Activated naive CD4-positive, alpha-beta T cell treated with anti-CD3 and anti-CD28 coated beads, Interleukin-2, amount 50 U/mL, for 24 hours (primary cell): ENCODE data around the gene EYS.
"Not testable (repeated sequence)": the region's sequence is repeated elsewhere in the genome, so short reads cannot be mapped to it uniquely, and the experiment has no call there.

Experiments used
- H3K27ac Mint-ChIP-seq: one replicate; pipeline ENCODE4 v1.8.0; 2021; ENCODE audit warnings: mild to moderate bottlenecking, mixed read lengths
- H3K27me3 Mint-ChIP-seq: one replicate; pipeline ENCODE4 v1.8.0; 2021; ENCODE audit warnings: mixed read lengths
- H3K36me3 Mint-ChIP-seq: one replicate; pipeline ENCODE4 v1.8.0; 2021; ENCODE audit warnings: mixed read lengths
- H3K4me1 Mint-ChIP-seq: one replicate; pipeline ENCODE4 v1.8.0; 2021; ENCODE audit warnings: mixed read lengths
- H3K4me3 Mint-ChIP-seq: one replicate; pipeline ENCODE4 v1.8.0; 2021; ENCODE audit warnings: mild to moderate bottlenecking, mixed read lengths
- H3K9me3 Mint-ChIP-seq: one replicate; pipeline ENCODE4 v1.8.0; 2021; ENCODE audit warnings: mixed read lengths

EYS gene

GRCh38 chr6:64459411-64459944 is 1247.5 kb downstream of the EYS start:
- H3K27me3 Mint-ChIP-seq = no peaks in the 10 kb centered on the region
- no peak overlapping the region for H3K27ac Mint-ChIP-seq
- H3K4me1 Mint-ChIP-seq = no peaks in the 10 kb centered on the region
- H3K36me3 Mint-ChIP-seq = no peaks in the 10 kb centered on the region
- no peak overlapping the region for H3K4me3 Mint-ChIP-seq
- peaks cover 16% of the 10 kb centered on the region for H3K9me3 Mint-ChIP-seq

GRCh38 chr6:64448101-64448500 is 1258.9 kb downstream of the EYS start:
- H3K36me3 Mint-ChIP-seq, H3K4me3 Mint-ChIP-seq, H3K9me3 Mint-ChIP-seq, H3K27me3 Mint-ChIP-seq, H3K27ac Mint-ChIP-seq, H3K4me1 Mint-ChIP-seq: not testable (repeated sequence)

GRCh38 chr6:64445038-64445437 is 1262.0 kb downstream of the EYS start:
- Mint-ChIP-seq H3K36me3 (no peaks in the 10 kb centered on the region), H3K4me3 (no peak overlapping the region), H3K9me3 (no peaks in the 10 kb centered on the region), H3K27ac (no peak overlapping the region), H3K4me1 (no peaks in the 10 kb centered on the region), H3K27me3 (no peaks in the 10 kb centered on the region)

- Mint-ChIP-seq H3K4me3 (no peak overlapping the region), H3K9me3 (no peaks in the 10 kb centered on the region), H3K36me3 (no peaks in the 10 kb centered on the region), H3K27me3 (no peaks in the 10 kb centered on the region), H3K4me1 (no peaks in the 10 kb centered on the region), H3K27ac (no peak overlapping the region)
These were observed 1267.8 kb downstream of the EYS start for GRCh38 chr6:64439274-64439673.

DNA sequence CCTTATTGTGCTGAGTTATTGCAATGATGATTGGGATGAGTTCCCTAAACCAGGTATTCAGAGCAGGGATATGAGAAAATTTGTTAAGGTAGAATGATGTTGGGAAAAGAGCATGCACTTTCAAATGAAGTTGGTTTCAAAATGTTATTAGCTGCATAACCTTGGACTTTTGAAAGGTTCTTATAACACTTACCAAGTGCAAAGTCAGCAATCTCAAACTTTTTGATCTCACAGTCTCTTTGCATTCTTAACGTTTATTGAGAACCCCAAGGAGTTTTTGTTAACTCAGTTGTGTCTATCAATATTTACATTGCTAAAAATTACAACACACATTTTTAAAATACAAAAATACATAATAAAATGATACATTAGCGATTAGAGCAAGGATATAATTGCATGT is 1269.0 kb downstream of the EYS start:
- Mint-ChIP-seq H3K9me3 (no peaks in the 10 kb centered on the region), H3K4me1 (no peaks in the 10 kb centered on the region), H3K27me3 (no peaks in the 10 kb centered on the region), H3K36me3 (no peaks in the 10 kb centered on the region), H3K27ac (no peak overlapping the region), H3K4me3 (no peak overlapping the region)

DNA sequence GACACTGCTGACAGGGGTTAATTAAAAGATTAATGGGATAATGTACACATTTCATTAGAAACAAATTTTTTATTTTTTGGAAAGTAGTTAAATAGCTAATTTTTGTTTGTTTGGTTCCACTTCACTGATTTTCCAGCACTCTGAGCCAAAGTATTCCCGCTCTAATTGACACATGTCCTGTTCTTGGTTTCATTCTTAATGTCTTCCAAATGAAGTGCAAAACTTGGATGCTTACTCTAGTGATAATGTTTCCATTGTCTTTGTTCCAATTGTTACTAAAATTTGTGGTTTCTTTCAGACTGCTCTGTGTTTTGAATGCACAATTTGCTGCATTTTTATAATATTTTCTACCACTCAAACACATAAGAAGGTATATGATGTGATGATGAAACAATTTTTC is 1277.1 kb downstream of the EYS start:
- Mint-ChIP-seq H3K9me3 (no peaks in the 10 kb centered on the region), H3K27me3 (no peaks in the 10 kb centered on the region), H3K27ac (no peak overlapping the region), H3K36me3 (no peaks in the 10 kb centered on the region), H3K4me1 (no peaks in the 10 kb centered on the region), H3K4me3 (no peak overlapping the region)

GRCh38 chr6:64428186-64428585 is 1278.8 kb downstream of the EYS start:
- H3K36me3 Mint-ChIP-seq = no peaks in the 10 kb centered on the region
- no peaks in the 10 kb centered on the region for H3K9me3 Mint-ChIP-seq
- H3K27me3 Mint-ChIP-seq = no peaks in the 10 kb centered on the region
- no peak overlapping the region for H3K4me3 Mint-ChIP-seq
- H3K4me1 Mint-ChIP-seq = no peaks in the 10 kb centered on the region
- H3K27ac Mint-ChIP-seq = no peak overlapping the region

- H3K4me3 Mint-ChIP-seq = no peak overlapping the region
- no peaks in the 10 kb centered on the region for H3K27me3 Mint-ChIP-seq
- H3K36me3 Mint-ChIP-seq = no peaks in the 10 kb centered on the region
- H3K27ac Mint-ChIP-seq = no peak overlapping the region
- H3K9me3 Mint-ChIP-seq = peaks cover 4% of the 10 kb centered on the region
- H3K4me1 Mint-ChIP-seq = no peaks in the 10 kb centered on the region
These were observed 1291.1 kb downstream of the EYS start for GRCh38 chr6:64415926-64416325.

DNA sequence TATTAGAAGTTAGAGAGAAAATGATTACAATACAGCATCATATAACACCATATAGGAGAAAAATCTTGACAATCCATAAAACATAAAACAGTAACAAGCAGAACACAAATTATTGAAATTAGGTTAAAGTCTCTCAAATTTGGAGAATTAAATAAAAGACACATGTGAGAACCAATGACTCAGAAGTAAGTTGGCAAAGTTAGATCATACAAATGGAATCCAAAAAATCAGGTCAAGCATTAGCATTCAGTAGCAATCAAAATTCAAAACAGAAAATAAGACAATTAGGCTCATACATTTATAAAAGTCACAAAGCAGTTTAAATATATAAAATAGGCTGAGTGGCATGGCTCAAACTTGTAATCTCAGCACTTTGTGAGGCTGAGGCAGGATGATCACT is 1295.8 kb downstream of the EYS start:
- H3K4me1 Mint-ChIP-seq = no peaks in the 10 kb centered on the region
- no peaks in the 10 kb centered on the region for H3K36me3 Mint-ChIP-seq
- H3K27ac Mint-ChIP-seq = no peak overlapping the region
- H3K4me3 Mint-ChIP-seq = no peak overlapping the region
- H3K27me3 Mint-ChIP-seq = no peaks in the 10 kb centered on the region
- H3K9me3 Mint-ChIP-seq = no peaks in the 10 kb centered on the region

GRCh38 chr6:64409948-64410347 is 1297.1 kb downstream of the EYS start:
- Mint-ChIP-seq H3K4me1 (no peaks in the 10 kb centered on the region), H3K27me3 (no peaks in the 10 kb centered on the region), H3K36me3 (no peaks in the 10 kb centered on the region)

DNA sequence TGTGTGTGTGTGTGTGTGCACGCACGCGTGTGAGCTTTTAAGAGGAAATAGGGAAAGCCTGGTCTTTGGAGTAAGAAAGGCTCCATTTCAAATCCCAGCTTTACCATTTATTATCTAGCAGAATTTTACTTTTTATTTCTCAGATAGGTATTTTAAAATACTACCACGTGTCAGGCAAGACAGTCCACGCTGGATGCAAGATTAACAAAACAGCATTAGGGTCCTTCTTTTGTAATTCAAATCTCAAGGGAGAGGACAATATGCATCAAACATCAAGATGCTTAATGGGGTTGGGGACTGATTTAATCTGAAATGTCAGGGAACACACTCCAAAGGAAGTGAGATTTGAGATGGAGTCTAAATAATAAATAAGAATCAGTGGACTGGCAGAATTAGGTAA is 1302.6 kb downstream of the EYS start:
- Mint-ChIP-seq H3K9me3 (no peaks in the 10 kb centered on the region), H3K4me1 (no peaks in the 10 kb centered on the region), H3K27me3 (no peaks in the 10 kb centered on the region), H3K36me3 (no peaks in the 10 kb centered on the region), H3K4me3 (no peak overlapping the region), H3K27ac (no peak overlapping the region)

More at GRCh38 chr6:64409948-64410347, 1297.1 kb downstream of the EYS start:
- Mint-ChIP-seq H3K27ac (no peak overlapping the region), H3K9me3 (no peaks in the 10 kb centered on the region), H3K4me3 (no peak overlapping the region)

- Mint-ChIP-seq H3K27me3 (no peaks in the 10 kb centered on the region), H3K27ac (no peak overlapping the region), H3K4me1 (no peaks in the 10 kb centered on the region), H3K9me3 (no peaks in the 10 kb centered on the region), H3K36me3 (no peaks in the 10 kb centered on the region), H3K4me3 (no peak overlapping the region)
These were observed 1323.7 kb downstream of the EYS start for GRCh38 chr6:64383277-64383676.

- H3K4me1 Mint-ChIP-seq = no peaks in the 10 kb centered on the region
- no peak overlapping the region for H3K4me3 Mint-ChIP-seq
- H3K27ac Mint-ChIP-seq = no peak overlapping the region
- H3K27me3 Mint-ChIP-seq = no peaks in the 10 kb centered on the region
- H3K9me3 Mint-ChIP-seq = no peaks in the 10 kb centered on the region
- no peaks in the 10 kb centered on the region for H3K36me3 Mint-ChIP-seq
These were observed 1330.6 kb downstream of the EYS start for GRCh38 chr6:64376394-64376793.

DNA sequence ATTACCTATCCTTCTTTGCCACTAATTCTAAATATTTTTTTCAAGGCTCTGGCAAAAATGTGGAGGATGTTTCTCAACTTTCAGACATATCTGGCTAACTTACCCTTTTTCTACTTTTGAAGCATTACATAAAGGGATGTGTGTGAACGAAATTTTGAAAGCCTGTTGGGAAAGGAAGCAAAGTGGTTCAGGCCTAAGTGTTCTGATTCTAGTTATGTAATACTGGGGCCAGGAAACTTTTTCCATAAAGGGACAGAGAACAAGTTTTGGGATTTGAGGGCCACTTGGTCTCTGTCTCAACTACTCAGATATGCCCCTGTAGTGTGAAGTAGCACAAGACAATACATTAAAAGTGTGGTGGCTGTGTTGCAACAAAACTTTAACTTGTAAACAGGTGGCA is 1349.6 kb downstream of the EYS start:
- H3K9me3 Mint-ChIP-seq = no peaks in the 10 kb centered on the region
- H3K36me3 Mint-ChIP-seq = no peaks in the 10 kb centered on the region
- H3K27me3 Mint-ChIP-seq = no peaks in the 10 kb centered on the region
- H3K4me1 Mint-ChIP-seq = no peaks in the 10 kb centered on the region
- H3K27ac Mint-ChIP-seq = no peak overlapping the region
- H3K4me3 Mint-ChIP-seq = no peak overlapping the region

GRCh38 chr6:64347411-64347810 is 1359.6 kb downstream of the EYS start:
- peaks cover 7% of the 10 kb centered on the region for H3K9me3 Mint-ChIP-seq
- H3K4me1 Mint-ChIP-seq = no peaks in the 10 kb centered on the region
- no peaks in the 10 kb centered on the region for H3K27me3 Mint-ChIP-seq
- no peaks in the 10 kb centered on the region for H3K36me3 Mint-ChIP-seq
- H3K4me3 Mint-ChIP-seq = no peak overlapping the region
- H3K27ac Mint-ChIP-seq = no peak overlapping the region

GRCh38 chr6:64335195-64335594 is 1371.8 kb downstream of the EYS start:
- H3K27ac Mint-ChIP-seq = no peak overlapping the region
- H3K4me1 Mint-ChIP-seq = no peaks in the 10 kb centered on the region
- no peaks in the 10 kb centered on the region for H3K36me3 Mint-ChIP-seq
- H3K27me3 Mint-ChIP-seq = no peaks in the 10 kb centered on the region
- peaks cover 17% of the 10 kb centered on the region for H3K9me3 Mint-ChIP-seq
- H3K4me3 Mint-ChIP-seq = no peak overlapping the region

DNA sequence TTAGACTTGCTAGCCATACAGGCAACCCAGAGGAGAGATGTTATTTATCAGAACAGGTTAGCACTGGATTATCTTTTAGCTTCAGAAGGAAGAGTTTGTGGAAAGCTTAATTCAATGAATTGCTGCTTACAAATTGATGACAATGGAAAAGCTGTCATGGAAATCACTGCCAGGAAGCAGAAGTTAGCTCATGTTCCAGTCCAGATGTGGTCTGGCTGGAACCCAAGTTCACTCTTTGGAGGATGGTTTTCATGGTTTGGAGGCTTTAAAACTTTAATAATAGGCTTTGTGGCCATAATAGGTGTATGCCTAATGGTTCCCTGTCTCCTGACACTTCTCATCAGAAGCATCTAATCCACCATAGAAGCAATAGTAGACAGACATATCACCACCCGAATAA is 1372.4 kb downstream of the EYS start:
- Mint-ChIP-seq H3K36me3 (no peaks in the 10 kb centered on the region), H3K4me3 (no peak overlapping the region), H3K27me3 (no peaks in the 10 kb centered on the region), H3K4me1 (no peaks in the 10 kb centered on the region), H3K9me3 (peaks cover 17% of the 10 kb centered on the region), H3K27ac (no peak overlapping the region)
